Medulla oblongata (tissue), 1 donor: ENCODE measurements around the gene ERAL1.
"Not testable (repeated sequence)": the region's sequence is repeated elsewhere in the genome, so short reads cannot be mapped to it uniquely, and the experiment has no call there.

Source experiments
- DNase-seq: peaks from one replicate; pipeline ENCODE4 v3.0.0-alpha.2; 2015; ENCODE audit errors: extremely low spot score

The ERAL1 gene

GRCh38 chr17:28899212-28899815 is 44.5 kb downstream of the ERAL1 start:
- DNase-seq, result no peak

DNA sequence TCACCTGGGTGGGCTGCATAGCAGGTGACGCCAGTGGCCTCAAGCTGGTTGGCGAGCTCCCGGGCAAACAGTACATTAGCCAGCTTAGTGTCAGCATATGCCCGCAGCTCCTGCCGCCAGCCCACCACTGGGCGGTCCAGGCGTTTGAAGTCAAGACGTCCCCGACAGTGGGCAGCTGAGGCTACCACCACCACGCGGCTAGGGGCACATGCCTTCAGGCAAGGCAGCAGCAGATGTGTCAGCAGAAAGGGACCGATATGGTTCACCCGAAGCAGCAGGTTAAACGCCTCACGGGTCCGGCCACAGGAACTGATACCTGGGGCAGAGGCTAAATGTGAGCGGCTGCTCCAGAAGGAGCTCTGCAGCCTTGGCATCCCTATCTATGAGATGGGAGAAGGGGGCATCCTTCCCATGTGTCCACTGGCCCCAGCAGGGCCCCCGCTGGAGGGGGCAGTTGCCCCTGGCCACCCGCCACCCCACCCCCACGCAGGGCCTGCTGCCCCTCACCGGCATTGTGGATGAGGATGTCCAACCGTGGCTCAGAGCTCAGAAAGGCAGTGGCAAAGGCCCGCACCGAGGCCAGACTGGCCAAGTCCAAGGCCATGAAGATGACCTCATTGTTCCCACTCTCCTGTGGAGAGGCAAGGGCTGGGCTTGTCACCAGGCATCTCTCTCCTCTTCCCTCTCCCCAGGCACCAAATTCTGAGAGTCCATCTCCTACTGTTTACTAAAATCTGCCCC is 46.3 kb downstream of the ERAL1 start:
- DNase-seq, result no peak

GRCh38 chr17:28901866-28902818 is 47.3 kb downstream of the ERAL1 start:
- no peak for DNase-seq

DNA sequence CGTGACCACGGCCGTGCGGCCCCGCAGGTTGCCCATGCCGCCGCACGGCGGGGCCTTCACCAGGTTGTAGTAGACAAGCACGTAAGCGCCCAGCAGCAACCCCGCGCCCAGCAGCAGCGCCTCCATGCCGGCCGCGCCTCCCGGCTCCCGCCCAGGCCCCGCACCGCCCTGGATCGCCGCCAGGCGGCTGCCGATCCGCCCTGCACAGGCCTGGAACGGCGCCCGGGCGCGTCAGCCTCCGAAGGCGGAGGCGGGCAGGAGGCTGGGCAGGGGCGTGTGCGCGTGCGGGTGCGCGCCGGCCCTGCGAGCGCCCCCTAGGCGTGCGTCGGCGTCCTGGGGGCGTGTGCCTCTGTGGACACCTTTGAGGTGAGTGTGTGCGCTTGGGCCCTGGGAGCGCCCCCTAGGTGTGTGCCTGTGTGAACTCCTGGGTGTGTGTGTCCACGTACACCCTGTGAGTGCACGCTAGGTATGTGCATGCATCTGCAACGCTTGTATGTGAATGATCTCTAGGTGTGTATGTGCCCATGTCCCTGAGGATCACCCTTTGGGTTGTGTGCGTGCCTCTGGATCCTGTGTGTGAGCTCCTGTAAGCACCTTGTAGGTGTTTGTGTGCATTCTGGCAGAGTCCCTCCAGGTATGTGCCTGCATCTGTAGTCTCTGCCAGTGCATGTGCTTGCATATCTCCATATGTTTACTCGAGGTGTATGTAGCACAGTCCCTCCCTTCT is 48.2 kb downstream of the ERAL1 start, which contains the start of gene DHRS13:
Gene DHRS13, minus strand, starts transcription at position 261 of the 727 bp plus-strand sequence. Its CDS starts 135 bp downstream, at position 126.
- peak; percentile 77 for DNase-seq

DNA sequence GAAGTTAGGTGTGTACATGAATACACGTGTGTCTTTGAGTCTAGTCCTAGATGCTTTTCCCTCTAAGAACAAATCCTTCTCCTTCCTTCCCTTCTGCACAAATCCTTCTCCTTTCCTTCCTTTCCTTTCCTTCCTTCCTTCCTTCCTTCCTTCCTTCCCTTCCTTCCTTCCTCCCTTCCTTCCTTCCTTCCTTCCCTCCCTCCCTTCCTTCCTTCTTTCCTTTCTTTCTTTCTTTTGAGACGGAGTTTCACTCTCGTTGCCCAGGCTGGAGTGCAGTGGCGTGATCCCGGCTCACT is 48.7 kb downstream of the ERAL1 start:
- DNase-seq, result not testable (repeated sequence)

DNA sequence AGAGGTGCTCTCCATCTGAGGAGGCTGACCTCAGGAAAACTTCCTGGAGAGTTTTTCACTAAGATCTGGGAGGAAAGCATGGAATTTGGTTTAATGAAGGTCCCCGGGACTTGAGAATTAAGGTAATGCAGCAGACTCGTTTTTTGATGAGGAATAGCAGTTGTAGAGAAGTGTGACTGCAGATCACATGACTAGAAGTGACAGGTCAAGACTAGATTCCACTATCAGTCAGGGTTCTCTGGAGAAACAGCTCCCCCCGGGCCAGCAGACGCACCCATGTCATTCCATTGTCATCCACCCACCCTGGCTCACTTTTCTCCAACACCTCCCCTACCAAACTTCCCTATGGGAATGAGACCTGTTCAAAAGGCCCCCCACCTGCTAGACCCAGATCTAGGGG is 50.0 kb downstream of the ERAL1 start:
- DNase-seq, result no peak

DNA sequence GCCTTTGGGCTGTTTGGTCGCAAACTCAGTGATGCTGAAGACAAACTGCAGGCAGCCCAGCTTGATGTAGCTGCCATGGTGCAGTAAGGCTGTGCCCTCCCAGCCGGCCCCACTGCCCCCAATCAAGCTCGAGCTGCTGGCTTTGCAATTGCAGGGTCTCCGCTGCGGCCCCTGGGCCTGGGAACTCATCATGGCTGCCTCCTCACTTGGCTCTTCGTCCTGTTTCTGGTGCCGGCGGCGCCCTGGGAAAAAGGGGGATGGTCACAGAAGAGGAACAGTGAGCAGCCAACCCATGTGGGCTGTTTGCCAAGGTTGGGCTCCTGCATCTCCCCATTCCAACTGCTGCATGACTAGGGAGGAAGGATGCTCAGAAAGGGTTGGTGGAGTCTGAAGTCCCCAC is 51.5 kb downstream of the ERAL1 start:
- no peak for DNase-seq

GRCh38 chr17:28906706-28907438 is 52.1 kb downstream of the ERAL1 start:
- DNase-seq, result no peak

GRCh38 chr17:28907709-28908475 is 53.1 kb downstream of the ERAL1 start:
- DNase-seq, result peak; percentile 45

DNA sequence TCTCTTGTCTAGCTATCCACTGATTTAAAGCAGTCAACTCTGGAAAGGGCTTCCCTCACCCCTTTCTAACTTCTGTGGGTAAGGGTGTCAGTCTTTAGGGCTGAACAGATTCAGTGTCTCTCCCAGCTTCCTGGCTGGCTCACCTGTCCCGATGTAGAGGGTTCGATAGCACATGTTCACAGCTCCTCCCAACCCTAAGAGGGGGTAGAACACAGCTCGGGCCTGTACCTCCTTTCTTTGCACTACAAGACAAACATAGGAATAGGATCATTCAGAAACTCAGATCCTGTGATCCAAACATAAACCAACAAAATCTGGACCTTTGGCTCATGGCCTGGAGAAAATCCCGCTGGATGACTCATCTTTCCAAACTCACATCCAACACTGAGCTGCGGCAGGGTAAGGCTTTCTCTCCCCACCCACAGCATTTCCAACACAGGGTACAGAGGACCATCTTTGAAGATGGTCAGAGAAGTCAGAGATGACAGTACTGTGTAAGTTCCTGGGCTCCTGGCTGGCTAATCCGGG is 53.9 kb downstream of the ERAL1 start:
- DNase-seq, result no peak

GRCh38 chr17:28910534-28910933 is 55.7 kb downstream of the ERAL1 start:
- DNase-seq, result no peak
